ENCODE results near the gene SMC4. TPM values are rescaled to one million over a fixed set of nuclear protein-coding genes. Genes with fewer than 3 reads are reported as not detected.
"Not testable (repeated sequence)": the region's sequence is repeated elsewhere in the genome, so short reads cannot be mapped to it uniquely, and the experiment has no call there.

The SMC4 gene
- total RNA-seq, 1 donor from 2014 or later, result 124 TPM

DNA sequence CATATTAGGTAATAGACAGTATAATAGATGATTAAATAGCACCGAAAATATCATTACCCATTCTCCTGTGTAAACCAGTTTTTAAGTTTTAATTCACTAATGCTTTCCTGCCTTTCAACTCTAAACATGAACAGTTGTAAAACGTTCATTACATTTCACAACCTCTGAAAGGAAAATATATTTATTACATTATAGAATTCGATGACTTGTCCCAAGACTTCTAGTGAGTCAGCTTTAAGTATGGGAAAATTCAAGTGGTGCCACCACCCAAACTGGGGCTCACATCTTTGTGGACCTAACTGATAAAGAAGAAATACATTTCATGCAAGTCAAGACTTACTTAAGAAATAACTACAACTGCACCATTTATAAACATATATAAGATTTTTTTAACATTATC lies 48.1 kb downstream of the SMC4 start:
- Mint-ChIP-seq H3K4me3 (no peak overlapping the region), H3K36me3 (peaks cover 22% of the 10 kb centered on the region), H3K27ac (no peak overlapping the region), H3K27me3 (no peaks in the 10 kb centered on the region), H3K9me3 (peaks cover 9% of the 10 kb centered on the region), H3K4me1 (ENCODE audit: unreplicated experiment) (peaks cover 8% of the 10 kb centered on the region)
- no peak for DNase-seq (ENCODE audit: extremely low spot score, unreplicated experiment)
- TF ChIP-seq, protein P1, sequence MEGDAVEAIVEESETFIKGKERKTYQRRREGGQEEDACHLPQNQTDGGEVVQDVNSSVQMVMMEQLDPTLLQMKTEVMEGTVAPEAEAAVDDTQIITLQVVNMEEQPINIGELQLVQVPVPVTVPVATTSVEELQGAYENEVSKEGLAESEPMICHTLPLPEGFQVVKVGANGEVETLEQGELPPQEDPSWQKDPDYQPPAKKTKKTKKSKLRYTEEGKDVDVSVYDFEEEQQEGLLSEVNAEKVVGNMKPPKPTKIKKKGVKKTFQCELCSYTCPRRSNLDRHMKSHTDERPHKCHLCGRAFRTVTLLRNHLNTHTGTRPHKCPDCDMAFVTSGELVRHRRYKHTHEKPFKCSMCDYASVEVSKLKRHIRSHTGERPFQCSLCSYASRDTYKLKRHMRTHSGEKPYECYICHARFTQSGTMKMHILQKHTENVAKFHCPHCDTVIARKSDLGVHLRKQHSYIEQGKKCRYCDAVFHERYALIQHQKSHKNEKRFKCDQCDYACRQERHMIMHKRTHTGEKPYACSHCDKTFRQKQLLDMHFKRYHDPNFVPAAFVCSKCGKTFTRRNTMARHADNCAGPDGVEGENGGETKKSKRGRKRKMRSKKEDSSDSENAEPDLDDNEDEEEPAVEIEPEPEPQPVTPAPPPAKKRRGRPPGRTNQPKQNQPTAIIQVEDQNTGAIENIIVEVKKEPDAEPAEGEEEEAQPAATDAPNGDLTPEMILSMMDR (conservative IDR thresholded peaks at IDR 0.05), result no peak

DNA sequence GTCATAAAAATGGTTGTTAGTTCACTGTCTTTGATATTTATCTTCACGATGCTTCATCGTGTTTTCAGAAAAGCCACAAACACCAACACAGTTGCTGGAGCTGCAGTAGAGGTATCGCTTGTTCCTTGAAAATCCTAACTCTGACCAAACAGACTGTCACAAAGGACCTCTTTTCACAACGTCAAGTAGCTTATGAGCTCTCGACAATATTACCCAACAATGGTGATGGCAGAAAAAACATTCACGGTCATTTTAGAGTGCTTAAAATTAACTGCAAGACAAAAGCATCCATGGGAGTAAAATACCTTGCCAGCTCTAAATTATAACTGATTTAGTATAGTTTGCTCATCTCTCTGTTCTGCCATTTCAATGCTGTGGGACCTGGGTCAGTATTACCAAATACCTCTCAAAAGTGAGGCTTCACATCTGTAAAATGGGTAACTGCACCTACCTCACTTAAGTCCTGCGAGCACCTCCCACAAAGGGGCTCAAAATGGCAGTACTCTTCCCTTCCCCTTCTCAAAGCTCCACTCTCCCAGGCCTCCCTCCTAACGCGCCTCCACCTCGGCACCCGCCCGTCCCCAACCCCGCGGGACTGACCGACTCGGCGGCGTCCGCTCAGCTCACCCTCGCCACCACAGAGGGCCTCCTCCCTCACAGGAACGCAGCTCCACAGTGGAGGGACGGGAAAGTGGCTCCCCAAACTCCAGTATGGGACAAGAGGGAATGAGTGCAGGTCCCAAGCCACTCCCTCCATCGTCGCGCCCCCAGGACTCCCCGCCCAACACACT lies 49.6 kb downstream of the SMC4 start:
- no peaks in the 10 kb centered on the region for H3K27me3 Mint-ChIP-seq
- TF ChIP-seq, protein P1 (conservative IDR thresholded peaks at IDR 0.05), result no peak
- H3K4me3 Mint-ChIP-seq, result peak overlapping the region; percentile 96
- peaks cover 9% of the 10 kb centered on the region for H3K9me3 Mint-ChIP-seq
- no peak for DNase-seq (ENCODE audit: extremely low spot score, unreplicated experiment)
- peaks cover 14% of the 10 kb centered on the region for H3K36me3 Mint-ChIP-seq
- H3K27ac Mint-ChIP-seq, result peak overlapping the region; percentile 97
- peaks cover 8% of the 10 kb centered on the region for H3K4me1 Mint-ChIP-seq (ENCODE audit: unreplicated experiment)

DNA sequence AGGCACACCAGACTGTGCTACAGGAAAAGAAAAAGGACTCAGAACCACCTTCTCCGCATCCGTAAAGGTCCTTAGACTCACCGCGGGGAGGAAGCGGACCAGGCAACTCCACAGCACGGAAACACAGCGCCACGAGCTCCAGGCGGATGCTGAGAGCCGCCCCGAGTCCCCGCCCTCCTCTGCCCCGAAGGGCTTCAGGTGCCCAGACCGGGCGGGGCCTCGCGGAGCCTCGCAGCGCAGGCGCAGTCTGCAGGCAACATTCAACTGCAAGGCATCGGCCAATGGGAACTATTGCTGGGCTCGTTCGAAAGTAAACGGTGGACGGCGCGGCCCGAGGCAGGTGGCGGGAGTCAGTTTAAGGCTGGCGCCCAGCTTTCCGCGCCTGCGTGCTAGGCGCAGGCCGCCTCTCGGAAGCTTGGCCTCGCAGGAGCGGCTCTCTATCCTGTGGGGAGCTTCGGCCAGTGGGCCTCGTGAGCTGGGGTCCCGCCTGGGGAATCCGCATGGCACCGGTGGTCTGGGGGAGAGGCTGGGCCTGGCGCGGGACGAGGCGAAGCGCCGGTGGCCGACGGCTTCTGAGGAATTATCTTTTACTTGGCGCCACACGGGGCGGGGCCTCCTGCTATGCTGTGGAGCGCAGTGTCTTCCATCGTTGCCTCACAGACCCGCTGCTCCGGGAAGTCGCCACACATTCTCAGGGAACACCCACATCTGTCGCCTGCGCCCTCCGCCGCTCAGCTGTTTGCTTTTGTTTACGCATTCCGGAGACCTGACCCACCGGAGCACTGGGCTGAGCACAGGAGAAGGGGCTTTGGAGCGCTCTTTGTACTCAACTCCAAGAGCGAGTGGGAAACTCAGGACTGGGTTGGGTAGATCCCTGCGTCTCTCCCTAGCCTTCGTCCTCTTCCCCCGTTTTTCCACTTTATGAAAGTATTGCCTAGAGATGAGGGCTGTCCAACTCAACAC lies 50.5 kb downstream of the SMC4 start, which contains the start of gene TRIM59:
Gene TRIM59 (minus strand): TSS at position 151 of the 963 bp plus-strand sequence. CDS start 10,603 bp downstream, outside the sequence.
- Mint-ChIP-seq H3K4me3 (peak within 1 kb of the TSS; percentile 96), H3K9me3 (peaks cover 4% of the 10 kb centered on the region), H3K4me1 (ENCODE audit: unreplicated experiment) (peaks cover 8% of the 10 kb centered on the region), H3K27me3 (no peaks in the 10 kb centered on the region), H3K27ac (peak within 1 kb of the TSS; percentile 97), H3K36me3 (peaks cover 9% of the 10 kb centered on the region)
- TF ChIP-seq, protein P1 (conservative IDR thresholded peaks at IDR 0.05), result peak; percentile 18
- peak; percentile 97 for DNase-seq (ENCODE audit: extremely low spot score, unreplicated experiment)

DNA sequence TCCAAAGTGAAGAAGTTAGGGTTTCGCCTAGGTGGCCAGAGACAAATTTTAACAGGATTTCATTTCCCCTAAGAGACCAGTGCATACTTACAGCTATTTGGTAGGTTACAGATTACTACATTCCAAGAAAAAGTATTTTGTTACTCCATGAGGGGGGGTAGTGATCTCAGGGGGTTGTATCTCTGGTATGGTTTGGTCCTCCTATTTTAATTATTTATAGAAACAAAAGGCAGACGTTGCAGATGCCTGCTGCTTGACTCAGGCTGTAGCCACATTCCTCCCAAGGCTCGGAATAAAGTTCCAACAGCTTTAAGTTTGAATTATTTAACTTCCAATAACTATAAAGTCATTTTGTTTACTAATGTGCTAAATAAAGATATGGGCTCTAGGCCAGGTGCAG lies 51.4 kb downstream of the SMC4 start:
- Mint-ChIP-seq H3K9me3 (peaks cover 4% of the 10 kb centered on the region), H3K27ac (peak overlapping the region; percentile 97), H3K4me1 (ENCODE audit: unreplicated experiment) (peaks cover 8% of the 10 kb centered on the region), H3K27me3 (no peaks in the 10 kb centered on the region), H3K36me3 (peaks cover 9% of the 10 kb centered on the region), H3K4me3 (peak overlapping the region; percentile 96)
- TF ChIP-seq, protein P1 (conservative IDR thresholded peaks at IDR 0.05), result no peak
- DNase-seq (ENCODE audit: extremely low spot score, unreplicated experiment), result no peak

DNA sequence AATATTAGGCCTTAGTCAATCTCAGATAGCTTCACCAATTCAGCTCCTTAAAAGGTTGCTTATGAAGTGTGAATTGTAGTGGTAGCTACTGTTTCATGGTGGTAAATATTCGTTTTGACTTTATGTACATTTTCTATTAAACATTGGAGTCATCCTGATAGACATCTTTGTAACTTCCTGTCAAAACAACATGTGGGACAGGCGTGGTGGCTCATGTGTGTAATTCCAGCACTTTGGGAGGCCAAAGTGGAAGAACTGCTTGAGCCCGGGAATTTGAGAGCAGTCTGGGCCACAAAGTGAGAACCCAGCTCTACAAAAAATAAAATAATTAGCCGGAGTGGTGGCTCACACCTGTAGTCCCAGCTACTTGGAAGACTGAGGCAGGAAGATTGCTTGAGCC lies 52.2 kb downstream of the SMC4 start:
- Mint-ChIP-seq H3K36me3 (peaks cover 4% of the 10 kb centered on the region), H3K27ac (no peak overlapping the region), H3K27me3 (no peaks in the 10 kb centered on the region), H3K4me3 (no peak overlapping the region), H3K9me3 (peaks cover 4% of the 10 kb centered on the region), H3K4me1 (ENCODE audit: unreplicated experiment) (peaks cover 8% of the 10 kb centered on the region)
- no peak for DNase-seq (ENCODE audit: extremely low spot score, unreplicated experiment)
- TF ChIP-seq, protein P1 (conservative IDR thresholded peaks at IDR 0.05), result no peak

DNA sequence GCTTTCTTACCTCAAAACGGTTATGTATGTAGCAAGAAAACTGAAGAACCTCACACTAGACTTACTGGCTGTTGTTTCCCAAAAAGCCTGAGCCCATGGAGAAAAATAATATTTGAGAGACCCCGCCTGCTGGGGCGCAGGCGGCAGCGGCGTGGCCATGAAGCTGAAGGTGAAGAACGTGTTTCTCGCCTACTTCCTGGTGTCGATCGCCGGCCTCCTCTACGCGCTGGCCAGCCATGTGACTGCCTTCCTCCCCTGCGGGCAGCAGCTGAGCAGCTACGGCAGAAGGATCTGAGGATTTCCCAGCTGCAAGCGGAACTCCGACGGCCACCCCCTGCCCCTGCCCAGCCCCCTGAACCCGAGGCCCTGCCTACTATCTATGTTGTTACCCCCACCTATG lies 52.8 kb downstream of the SMC4 start:
- H3K36me3 Mint-ChIP-seq; H3K27me3 Mint-ChIP-seq; H3K4me1 Mint-ChIP-seq (ENCODE audit: unreplicated experiment); H3K27ac Mint-ChIP-seq; H3K9me3 Mint-ChIP-seq; H3K4me3 Mint-ChIP-seq; DNase-seq (ENCODE audit: extremely low spot score, unreplicated experiment): not testable (repeated sequence)
